Measurements from ENCODE around the gene CKAP2L. TPM values are rescaled to one million over a fixed set of nuclear protein-coding genes. Genes with fewer than 3 reads are reported as not detected.

The CKAP2L gene
- total and polyA plus RNA-seq, 10 of the 15 experiments (the other 5 are each of a cell fraction or from before 2014, with no cell fraction given) = 10.5 to 37.4 (median 20.2) TPM

DNA sequence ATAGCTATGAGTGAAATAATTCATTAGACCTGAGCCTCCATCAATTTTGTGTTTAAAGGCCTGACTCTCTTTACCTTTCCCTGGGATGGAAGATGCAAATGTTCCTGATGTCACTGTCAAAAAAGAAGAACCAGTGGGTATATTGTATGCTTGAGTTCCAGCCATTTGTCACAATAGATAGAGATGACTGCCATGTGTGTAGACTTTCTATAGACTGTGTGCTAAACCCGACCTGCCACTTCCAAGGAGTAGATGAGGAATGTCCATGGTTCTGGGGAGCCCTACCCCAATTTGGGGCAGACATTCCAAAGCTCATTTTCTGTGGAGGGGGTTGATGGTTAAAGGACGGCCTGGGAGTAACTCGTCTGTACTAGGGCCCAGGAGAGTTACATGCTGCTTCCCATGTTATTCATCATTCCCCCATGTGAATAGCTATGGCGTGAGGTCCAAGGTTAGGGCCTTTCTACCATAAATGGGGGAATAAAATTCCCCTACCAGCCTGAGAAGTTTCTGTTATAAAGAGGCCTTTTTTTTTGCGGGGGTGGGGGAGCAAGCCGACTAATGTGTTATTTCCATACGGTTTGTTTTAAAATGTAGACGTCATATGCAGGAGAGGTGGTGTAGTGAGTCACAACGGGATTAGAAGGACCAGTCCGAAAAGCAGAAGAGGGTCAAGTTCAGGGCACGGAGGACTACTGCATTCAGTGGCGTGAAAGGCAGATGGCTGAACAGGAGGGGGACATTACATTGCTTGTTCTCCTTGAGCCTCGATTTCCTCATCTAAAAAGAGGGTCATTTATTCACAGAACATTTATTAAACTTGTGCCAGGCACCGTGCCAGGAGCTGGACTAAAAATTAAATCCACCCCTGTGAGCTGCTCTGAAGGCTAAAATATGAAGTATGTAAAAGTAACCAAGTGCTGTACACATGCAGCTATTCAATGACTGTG is 48.2 kb upstream of the CKAP2L start (continued):
- TF ChIP-seq IRF4 (IDR thresholded peaks at IDR 0.05; ENCODE audit: low read depth, low read length) (peak; percentile 46; the same call in 1 of the 2 replicates), IKZF2 (IDR thresholded peaks at IDR 0.05) (peak; percentile 76 to 79)

DNA sequence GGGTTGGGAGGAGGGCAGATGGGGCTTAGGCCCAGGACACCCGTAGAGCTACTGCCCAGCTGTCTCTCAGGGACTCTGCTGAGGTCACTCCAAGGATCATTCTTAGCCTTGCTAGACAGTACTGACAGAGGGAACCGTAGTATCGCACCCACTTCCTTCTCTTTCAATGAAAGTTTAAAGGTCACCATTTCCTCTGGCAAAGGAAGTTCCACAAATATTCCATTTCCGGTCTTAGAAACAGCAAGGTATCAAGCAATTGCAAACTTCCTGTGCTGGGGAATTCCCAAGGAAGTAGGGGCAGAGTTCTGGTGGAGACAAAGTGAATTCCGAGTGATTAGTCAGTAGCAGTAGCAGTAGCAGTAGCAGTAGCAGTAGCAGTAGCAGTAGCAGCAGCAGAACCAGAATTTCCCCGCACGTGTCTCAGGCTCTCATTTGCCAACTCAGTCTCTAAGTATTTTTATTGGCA is 47.5 kb upstream of the CKAP2L start:
- H3K27me3 ChIP-seq (replicated peaks in 1 of 2; ENCODE audit: control insufficient read depth in 2 of 2, insufficient read depth in 2 of 2, low read length in 1 of 2) = no peaks in the 10 kb centered on the region
- in situ Hi-C loops (cut with MboI) = no loop called here
- no peak overlapping the region for H3K4me3 ChIP-seq
- peaks cover 5% of the 10 kb centered on the region for H3K9me3 ChIP-seq (replicated peaks; ENCODE audit: control insufficient read depth, insufficient read depth, low read length)
- ChIA-PET POLR2A (interaction anchor here (0.8 to 3.1 kb wide), 12 partner anchors 11 to 73 kb away, joined by 3 to 15 read pairs (median 4); partner anchors contain the start of gene IL1B), SMC1A (ENCODE audit: uncharacterized antibody, unreplicated experiment) (interaction anchor here (0.7 to 5.0 kb wide), 21 partner anchors 9 to 105 kb away, joined by 3 to 30 read pairs (median 6); partner anchors contain the start of gene IL1B), CTCF (interaction anchor here (1.3 to 3.2 kb wide), 6 partner anchors 10 to 74 kb away, joined by 7 to 15 read pairs (median 8); no protein-coding TSS in a partner anchor), RAD21 (ENCODE audit: unreplicated experiment) (interaction anchor here (0.8 to 3.3 kb wide), 19 partner anchors 8 to 130 kb away, joined by 3 to 26 read pairs (median 6); partner anchors contain the start of genes CKAP2L and IL1A)
- DNase-seq (ENCODE audit: low read depth, low spot score) (no peak), ATAC-seq (peak; percentile 76), FAIRE-seq (peak; percentile 44)
- no peaks in the 10 kb centered on the region for H3K79me2 ChIP-seq (ENCODE audit: control insufficient read depth, insufficient read depth, low read length)
- H3K4me1 ChIP-seq (ENCODE audit: control insufficient read depth, insufficient read depth, low read length) = peaks cover 15% of the 10 kb centered on the region
- H2AFZ ChIP-seq (ENCODE audit: control insufficient read depth, low read depth, low read length) = peak overlapping the region; percentile 5
- intact Hi-C loops (cut with micrococcal nuclease; ENCODE audit: unreplicated experiment) = loop anchor here (2.0 kb wide), 2 partner anchors 55 to 69 kb away; no protein-coding TSS in a partner anchor
- 29% methylated on average over 7 of the region's 7 CpGs for WGBS (ENCODE audit: insufficient coverage, insufficient replicate concordance, low lambda C conversion rate, missing lambda C conversion rate)
- H3K27ac ChIP-seq (ENCODE audit: control insufficient read depth, insufficient read depth) = peak overlapping the region; percentile 55
- no peak overlapping the region for H3K9ac ChIP-seq (ENCODE audit: control insufficient read depth, insufficient read depth, low read length)
- H4K20me1 ChIP-seq (ENCODE audit: control insufficient read depth, insufficient read depth) = no peaks in the 10 kb centered on the region
- no peaks in the 10 kb centered on the region for H3K36me3 ChIP-seq (ENCODE audit: control insufficient read depth in 2 of 2, insufficient read depth in 2 of 2, low read length in 1 of 2)
- no TSS peak for BruUV-seq (replicated peaks)
- peak overlapping the region; percentile 18; the same call in 1 of the 2 replicates for H3K4me2 ChIP-seq (ENCODE audit: control insufficient read depth, insufficient read depth)
- TF ChIP-seq ZSCAN29 (IDR thresholded peaks at IDR 0.05) (no peak), JUNB (IDR thresholded peaks at IDR 0.05) (peak; percentile 22), HDAC2 (IDR thresholded peaks at IDR 0.05) (no peak), RAD21 (IDR thresholded peaks at IDR 0.05; ENCODE audit: insufficient read depth, low read depth, low read length) (0 out of 2 replicates have a peak, but pooled peaks have one; percentile 8), BACH1 (IDR thresholded peaks at IDR 0.05; ENCODE audit: borderline replicate concordance) (no peak)
- TF ChIP-seq, protein P1, sequence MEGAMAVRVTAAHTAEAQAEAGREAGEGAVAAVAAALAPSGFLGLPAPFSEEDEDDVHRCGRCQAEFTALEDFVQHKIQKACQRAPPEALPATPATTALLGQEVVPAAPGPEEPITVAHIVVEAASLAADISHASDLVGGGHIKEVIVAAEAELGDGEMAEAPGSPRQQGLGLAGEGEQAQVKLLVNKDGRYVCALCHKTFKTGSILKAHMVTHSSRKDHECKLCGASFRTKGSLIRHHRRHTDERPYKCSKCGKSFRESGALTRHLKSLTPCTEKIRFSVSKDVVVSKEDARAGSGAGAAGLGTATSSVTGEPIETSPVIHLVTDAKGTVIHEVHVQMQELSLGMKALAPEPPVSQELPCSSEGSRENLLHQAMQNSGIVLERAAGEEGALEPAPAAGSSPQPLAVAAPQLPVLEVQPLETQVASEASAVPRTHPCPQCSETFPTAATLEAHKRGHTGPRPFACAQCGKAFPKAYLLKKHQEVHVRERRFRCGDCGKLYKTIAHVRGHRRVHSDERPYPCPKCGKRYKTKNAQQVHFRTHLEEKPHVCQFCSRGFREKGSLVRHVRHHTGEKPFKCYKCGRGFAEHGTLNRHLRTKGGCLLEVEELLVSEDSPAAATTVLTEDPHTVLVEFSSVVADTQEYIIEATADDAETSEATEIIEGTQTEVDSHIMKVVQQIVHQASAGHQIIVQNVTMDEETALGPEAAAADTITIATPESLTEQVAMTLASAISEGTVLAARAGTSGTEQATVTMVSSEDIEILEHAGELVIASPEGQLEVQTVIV (IDR thresholded peaks at IDR 0.05; ENCODE audit: borderline replicate concordance, partially characterized antibody) = no peak
- TF ChIP-seq, protein P2, sequence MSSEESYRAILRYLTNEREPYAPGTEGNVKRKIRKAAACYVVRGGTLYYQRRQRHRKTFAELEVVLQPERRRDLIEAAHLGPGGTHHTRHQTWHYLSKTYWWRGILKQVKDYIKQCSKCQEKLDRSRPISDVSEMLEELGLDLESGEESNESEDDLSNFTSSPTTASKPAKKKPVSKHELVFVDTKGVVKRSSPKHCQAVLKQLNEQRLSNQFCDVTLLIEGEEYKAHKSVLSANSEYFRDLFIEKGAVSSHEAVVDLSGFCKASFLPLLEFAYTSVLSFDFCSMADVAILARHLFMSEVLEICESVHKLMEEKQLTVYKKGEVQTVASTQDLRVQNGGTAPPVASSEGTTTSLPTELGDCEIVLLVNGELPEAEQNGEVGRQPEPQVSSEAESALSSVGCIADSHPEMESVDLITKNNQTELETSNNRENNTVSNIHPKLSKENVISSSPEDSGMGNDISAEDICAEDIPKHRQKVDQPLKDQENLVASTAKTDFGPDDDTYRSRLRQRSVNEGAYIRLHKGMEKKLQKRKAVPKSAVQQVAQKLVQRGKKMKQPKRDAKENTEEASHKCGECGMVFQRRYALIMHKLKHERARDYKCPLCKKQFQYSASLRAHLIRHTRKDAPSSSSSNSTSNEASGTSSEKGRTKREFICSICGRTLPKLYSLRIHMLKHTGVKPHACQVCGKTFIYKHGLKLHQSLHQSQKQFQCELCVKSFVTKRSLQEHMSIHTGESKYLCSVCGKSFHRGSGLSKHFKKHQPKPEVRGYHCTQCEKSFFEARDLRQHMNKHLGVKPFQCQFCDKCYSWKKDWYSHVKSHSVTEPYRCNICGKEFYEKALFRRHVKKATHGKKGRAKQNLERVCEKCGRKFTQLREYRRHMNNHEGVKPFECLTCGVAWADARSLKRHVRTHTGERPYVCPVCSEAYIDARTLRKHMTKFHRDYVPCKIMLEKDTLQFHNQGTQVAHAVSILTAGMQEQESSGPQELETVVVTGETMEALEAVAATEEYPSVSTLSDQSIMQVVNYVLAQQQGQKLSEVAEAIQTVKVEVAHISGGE (CRISPR knock-in tag; IDR thresholded peaks at IDR 0.05) = no peak
- TF ChIP-seq, protein P3, sequence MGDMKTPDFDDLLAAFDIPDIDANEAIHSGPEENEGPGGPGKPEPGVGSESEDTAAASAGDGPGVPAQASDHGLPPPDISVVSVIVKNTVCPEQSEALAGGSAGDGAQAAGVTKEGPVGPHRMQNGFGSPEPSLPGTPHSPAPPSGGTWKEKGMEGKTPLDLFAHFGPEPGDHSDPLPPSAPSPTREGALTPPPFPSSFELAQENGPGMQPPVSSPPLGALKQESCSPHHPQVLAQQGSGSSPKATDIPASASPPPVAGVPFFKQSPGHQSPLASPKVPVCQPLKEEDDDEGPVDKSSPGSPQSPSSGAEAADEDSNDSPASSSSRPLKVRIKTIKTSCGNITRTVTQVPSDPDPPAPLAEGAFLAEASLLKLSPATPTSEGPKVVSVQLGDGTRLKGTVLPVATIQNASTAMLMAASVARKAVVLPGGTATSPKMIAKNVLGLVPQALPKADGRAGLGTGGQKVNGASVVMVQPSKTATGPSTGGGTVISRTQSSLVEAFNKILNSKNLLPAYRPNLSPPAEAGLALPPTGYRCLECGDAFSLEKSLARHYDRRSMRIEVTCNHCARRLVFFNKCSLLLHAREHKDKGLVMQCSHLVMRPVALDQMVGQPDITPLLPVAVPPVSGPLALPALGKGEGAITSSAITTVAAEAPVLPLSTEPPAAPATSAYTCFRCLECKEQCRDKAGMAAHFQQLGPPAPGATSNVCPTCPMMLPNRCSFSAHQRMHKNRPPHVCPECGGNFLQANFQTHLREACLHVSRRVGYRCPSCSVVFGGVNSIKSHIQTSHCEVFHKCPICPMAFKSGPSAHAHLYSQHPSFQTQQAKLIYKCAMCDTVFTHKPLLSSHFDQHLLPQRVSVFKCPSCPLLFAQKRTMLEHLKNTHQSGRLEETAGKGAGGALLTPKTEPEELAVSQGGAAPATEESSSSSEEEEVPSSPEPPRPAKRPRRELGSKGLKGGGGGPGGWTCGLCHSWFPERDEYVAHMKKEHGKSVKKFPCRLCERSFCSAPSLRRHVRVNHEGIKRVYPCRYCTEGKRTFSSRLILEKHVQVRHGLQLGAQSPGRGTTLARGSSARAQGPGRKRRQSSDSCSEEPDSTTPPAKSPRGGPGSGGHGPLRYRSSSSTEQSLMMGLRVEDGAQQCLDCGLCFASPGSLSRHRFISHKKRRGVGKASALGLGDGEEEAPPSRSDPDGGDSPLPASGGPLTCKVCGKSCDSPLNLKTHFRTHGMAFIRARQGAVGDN (IDR thresholded peaks at IDR 0.05) = peak; percentile 45; the same call in 1 of the 2 replicates
